Hippocampal formation (tissue), 2 donors: Measurements from ENCODE around the gene CTTN.
A peak's percentile ranks its signal among the peaks of the same experiment; 100 is the strongest.

ENCODE experiments used
- DNase-seq, 2 donors: peaks; one replicate each; lab custom pipeline; 2025; lab: John Stamatoyannopoulos, UW

CTTN gene

GRCh38 chr11:70477176-70477575, 78.8 kb downstream of the CTTN start:
- DNase-seq = no peak

GRCh38 chr11:70477609-70478008, 79.3 kb downstream of the CTTN start:
- DNase-seq = peak in 1 of 2 donors; percentile 28

GRCh38 chr11:70478166-70478890, 80.0 kb downstream of the CTTN start:
- DNase-seq = no peak

- no peak for DNase-seq
Measured at GRCh38 chr11:70480711-70481110, 82.4 kb downstream of the CTTN start.

- no peak for DNase-seq
Measured at GRCh38 chr11:70481625-70482528, 83.5 kb downstream of the CTTN start.

GRCh38 chr11:70482529-70482917, 84.2 kb downstream of the CTTN start:
- no peak for DNase-seq

GRCh38 chr11:70483077-70483861, 84.9 kb downstream of the CTTN start:
- DNase-seq = no peak

- DNase-seq = no peak
Measured at GRCh38 chr11:70483917-70484316, 85.6 kb downstream of the CTTN start.

GRCh38 chr11:70485326-70486025, 87.1 kb downstream of the CTTN start:
- no peak for DNase-seq

- no peak for DNase-seq
Measured at GRCh38 chr11:70486026-70486415, 87.7 kb downstream of the CTTN start.
